ENCODE data around the gene JMJD1C. TPM values are rescaled to one million over a fixed set of nuclear protein-coding genes. Genes with fewer than 3 reads are reported as not detected.

The JMJD1C gene
- total RNA-seq, 1 donor from 2014 or later = 205 TPM

Other genes with a start within 250 kb of the JMJD1C start
- gene REEP3, start 55.4 kb upstream of the JMJD1C start, total RNA-seq = 57.4 and 67.6 TPM in 2 replicates

Data from dermis blood vessel endothelial cell (primary cell).